HG03095 (cell line): ENCODE data around the gene KAT7.
A peak's percentile ranks its signal among the peaks of the same experiment; 100 is the strongest.
"Not testable (repeated sequence)": the region's sequence is repeated elsewhere in the genome, so short reads cannot be mapped to it uniquely, and the experiment has no call there.

Source experiments
- ATAC-seq: cut with Tn5 transposase; IDR thresholded peaks from one replicate; pipeline ENCODE4 v1.9.1; 2021; ENCODE audit warnings: moderate library complexity; ENCODE audit not compliant: unreplicated experiment

Gene KAT7

DNA sequence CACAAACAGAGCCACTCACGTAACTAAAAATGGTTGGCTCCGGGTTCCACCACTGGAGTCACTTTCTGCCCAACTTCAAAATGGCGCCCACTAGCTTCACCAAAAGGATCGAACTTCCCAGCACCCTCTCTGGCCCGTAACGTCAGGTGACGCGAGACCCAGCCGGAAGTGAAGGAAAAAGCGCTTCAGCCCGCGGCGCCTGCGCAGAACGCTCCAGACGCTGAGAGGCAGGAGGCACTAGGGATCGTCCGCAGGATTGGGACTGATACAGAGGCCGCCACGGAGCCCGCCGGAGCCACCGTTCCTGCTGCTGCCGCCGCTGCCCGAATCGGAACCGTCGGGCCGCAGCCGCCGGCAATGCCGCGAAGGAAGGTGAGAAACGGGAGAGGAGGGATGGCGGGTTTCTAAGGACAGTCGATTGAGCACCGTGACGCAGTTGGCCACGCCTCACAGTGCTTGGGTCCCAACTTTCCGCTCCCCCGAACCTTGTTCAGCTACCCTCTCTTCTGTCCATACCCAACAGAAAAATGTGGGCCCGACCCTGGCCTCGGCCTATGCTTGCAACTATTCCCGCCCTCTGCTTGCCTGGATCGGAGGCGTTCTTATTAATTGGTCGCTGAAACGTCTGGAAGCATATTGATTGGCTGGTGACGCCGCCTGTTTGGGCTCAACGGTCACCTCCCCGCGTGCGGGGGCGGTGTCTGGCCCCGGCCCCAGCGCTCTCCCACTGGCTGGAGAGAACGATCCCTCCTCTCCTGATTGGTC, at the start of gene KAT7:
TSS of gene KAT7 (plus strand) at position 204 of the 765 bp plus-strand sequence. CDS start at position 358, 154 bp downstream.
- ATAC-seq: peak; percentile 87

- peak; percentile 48 for ATAC-seq
Observed at GRCh38 chr17:49739641-49740271, 48.7 kb upstream of the KAT7 start.

DNA sequence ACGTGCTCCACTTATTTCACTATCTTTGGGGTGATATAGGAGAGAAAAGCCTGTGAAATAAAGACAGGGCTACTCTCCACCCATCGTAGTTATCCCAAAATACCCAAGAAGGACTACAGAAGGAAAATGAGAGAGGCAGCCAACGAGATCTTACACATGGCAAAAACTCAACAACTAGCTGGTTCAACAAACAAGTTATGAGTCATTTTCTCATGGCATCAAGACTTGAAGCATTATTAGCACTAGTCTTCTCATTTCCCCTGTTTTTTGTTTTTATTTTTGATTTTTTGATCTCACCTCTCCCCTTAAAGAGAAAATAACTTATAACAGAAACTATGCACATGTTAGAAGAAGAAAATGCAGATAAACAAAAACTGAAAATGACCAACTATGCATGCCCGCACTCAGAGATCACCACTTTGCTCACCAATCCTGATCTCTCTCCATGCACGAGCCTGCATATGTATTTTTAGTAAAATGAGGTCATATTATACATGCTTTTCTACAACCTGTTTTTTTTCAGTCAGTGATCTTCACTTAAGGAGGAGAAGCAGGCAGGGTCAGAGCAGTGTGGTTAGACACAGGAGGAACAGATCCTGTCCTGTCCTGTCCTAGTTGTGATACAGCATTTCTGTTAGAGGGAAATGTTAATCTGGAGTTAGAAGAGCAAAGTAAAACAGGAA, 47.3 kb upstream of the KAT7 start:
- ATAC-seq: no peak

DNA sequence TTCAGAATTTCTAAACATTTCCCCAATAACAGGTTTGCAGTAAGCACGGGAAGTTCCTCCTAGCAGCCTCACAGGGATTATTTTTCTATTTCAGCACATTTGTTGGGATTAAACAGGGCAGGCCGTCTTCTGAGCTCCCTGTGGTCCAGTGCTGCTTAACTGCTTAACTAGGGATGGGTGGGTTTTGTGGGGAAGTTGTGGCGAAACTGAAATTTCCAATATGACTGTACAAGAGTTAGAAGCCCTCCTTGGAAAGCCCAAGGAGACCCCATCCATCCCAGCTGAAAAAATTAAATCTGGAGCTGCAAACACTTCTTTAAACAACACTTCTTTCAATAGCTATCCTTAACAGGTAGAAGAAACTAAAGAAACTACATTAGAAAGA, 46.8 kb upstream of the KAT7 start:
- no peak for ATAC-seq

GRCh38 chr17:49742166-49742638, 46.3 kb upstream of the KAT7 start:
- ATAC-seq: no peak

- no peak for ATAC-seq
Observed at GRCh38 chr17:49745175-49746139, 43.0 kb upstream of the KAT7 start.

DNA sequence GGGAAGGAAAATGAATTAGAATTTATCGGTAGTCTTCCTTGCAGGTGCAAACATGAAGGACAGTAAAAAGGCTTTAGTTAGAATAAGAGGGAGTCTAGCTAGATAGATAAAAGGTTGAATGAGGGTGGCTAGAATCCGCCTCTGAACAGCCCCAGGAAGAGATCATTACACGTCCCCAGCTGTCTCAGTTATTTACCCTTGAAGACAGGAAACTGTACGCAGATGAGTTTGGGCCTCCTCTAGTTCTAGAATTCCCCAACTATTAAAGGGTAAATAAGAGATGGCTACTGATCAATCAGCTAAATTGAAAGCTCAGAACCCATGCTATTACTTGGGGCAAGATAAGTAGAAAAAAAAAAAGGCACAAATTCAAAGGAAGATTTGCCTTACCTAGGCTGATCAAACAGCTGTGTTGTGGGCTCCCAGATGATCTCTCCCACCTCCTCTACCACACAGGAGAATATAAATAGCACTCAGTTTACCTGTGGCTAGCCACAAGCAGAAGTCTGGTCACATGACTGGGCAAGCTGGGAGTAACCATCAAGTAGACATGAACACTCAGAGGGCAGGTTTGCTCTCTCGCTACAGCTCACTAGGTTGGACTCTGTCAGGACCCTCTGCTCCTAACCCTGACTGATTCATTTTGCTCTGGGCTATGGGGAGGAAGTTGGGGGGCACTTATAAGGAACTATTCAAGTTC, 41.5 kb upstream of the KAT7 start:
- ATAC-seq: peak; percentile 51

- ATAC-seq: no peak
Observed at GRCh38 chr17:49747632-49748031, 40.8 kb upstream of the KAT7 start.

- no peak for ATAC-seq
Observed at GRCh38 chr17:49748223-49748622, 40.3 kb upstream of the KAT7 start.

GRCh38 chr17:49748791-49749190, 39.7 kb upstream of the KAT7 start:
- peak; percentile 73 for ATAC-seq

GRCh38 chr17:49749730-49750129, 38.8 kb upstream of the KAT7 start:
- no peak for ATAC-seq

GRCh38 chr17:49752508-49752907, 36.0 kb upstream of the KAT7 start:
- no peak for ATAC-seq

- no peak for ATAC-seq
Observed at GRCh38 chr17:49753959-49754391, 34.5 kb upstream of the KAT7 start.

GRCh38 chr17:49755663-49756283, 32.7 kb upstream of the KAT7 start:
- ATAC-seq: no peak

GRCh38 chr17:49756323-49757150, 31.9 kb upstream of the KAT7 start:
- no peak for ATAC-seq

- ATAC-seq: no peak
Observed at GRCh38 chr17:49757151-49757777, 31.2 kb upstream of the KAT7 start.

- not testable (repeated sequence) for ATAC-seq
Observed at GRCh38 chr17:49758464-49759010, 29.9 kb upstream of the KAT7 start.

GRCh38 chr17:49759203-49759602, 29.3 kb upstream of the KAT7 start:
- ATAC-seq: no peak
